Gastrocnemius medialis (tissue), 4 donors: ENCODE measurements around the gene NEDD4L. TPM values are rescaled to one million over a fixed set of nuclear protein-coding genes. Genes with fewer than 3 reads are reported as not detected.
A peak's percentile ranks its signal among the peaks of the same experiment; 100 is the strongest.

Experiments
- ATAC-seq, 2 donors: fragments of 150-250 bp; one replicate each; pipeline ENCODE4 v1.9.1; 2016
- DNase-seq, 2 donors: peaks; one replicate each; pipeline ENCODE4 v3.0.0-alpha.2; 2019
- H3K27ac ChIP-seq, 4 donors: fragments of 200-600 bp; sonication (generic); 1 replicate in 1 of 4; 2 replicates in 3 of 4; pipeline ENCODE4 v1.5.1; 2016 to 2018; ENCODE audit warnings: mild to moderate bottlenecking in 2 of 4, moderate library complexity in 1 of 4
- H3K27me3 ChIP-seq, 3 donors: fragments of 200-600 bp; sonication (generic) in 2 of 3; 1 replicate in 1 of 3; 2 replicates in 2 of 3; pipeline versions ENCODE4 v1.5.1 to v1.6.0; 2016 to 2019; ENCODE audit warnings: mild to moderate bottlenecking in 1 of 3, moderate library complexity in 1 of 3
- H3K36me3 ChIP-seq, 2 donors: fragments of 200-600 bp; sonication (generic) in 1 of 2; one replicate each; pipeline ENCODE4 v1.5.1; 2017 to 2018
- H3K4me1 ChIP-seq, 2 donors: fragments of 200-600 bp; sonication (generic) in 1 of 2; one replicate each; pipeline ENCODE4 v1.5.1; 2016 to 2017; ENCODE audit warnings: mild to moderate bottlenecking in 2 of 2
- H3K4me3 ChIP-seq, 4 donors: fragments of 200-600 bp; sonication (generic) in 3 of 4; 1 replicate in 1 of 4; 2 replicates in 3 of 4; pipeline ENCODE4 v1.5.1; 2016 to 2019; ENCODE audit warnings: mild to moderate bottlenecking in 2 of 4
- H3K9me3 ChIP-seq, 3 donors: fragments of 200-600 bp; sonication (generic) in 2 of 3; 1 replicate in 1 of 3; 2 replicates in 2 of 3; pipeline ENCODE4 v1.5.1; 2016 to 2019
- CTCF ChIP-seq, 5 experiments: fragments of 450-650 bp in 3 of 5; fragments of 200-600 bp in 2 of 5; sonication (generic) in 2 of 5; IDR thresholded peaks in 4 of 5; conservative IDR thresholded peaks in 1 of 5; 1 replicate in 4 of 5; 2 replicates in 1 of 5; pipeline ENCODE4 v1.5.1; 2016 to 2019; ENCODE audit warnings: antibody characterized with exemption in 5 of 5, mild to moderate bottlenecking in 3 of 5, moderate library complexity in 3 of 5
- POLR2A ChIP-seq, 2 donors: fragments of 450-650 bp; IDR thresholded peaks; one replicate each; pipeline ENCODE4 v1.6.1; 2017; ENCODE audit warnings: antibody characterized with exemption in 2 of 2, mild to moderate bottlenecking in 2 of 2, moderate library complexity in 2 of 2
- in situ Hi-C, 4 donors: fragments of 200-750 bp; cut with MboI; loops; one replicate each; pipeline versions ENCODE4 v1.15.0 to v1.8.0; 2017; ENCODE audit warnings: low sequenced_read_pairs in 4 of 4
- intact Hi-C: fragments of 100-400 bp; cut with DNase I; formaldehyde crosslinking; loops from one replicate; pipeline ENCODE4 v1.15.1; 2023; ENCODE audit warnings: low total_unique reads
- total RNA-seq, 4 donors: library from RNA; depleted of rRNA; stranded (reverse); fragments of >200 nt; gene quantifications; one replicate each; pipeline versions ENCODE4 v1.1.0 to v1.2.3, GENCODE V29; 2016

The NEDD4L gene
- total RNA-seq, 4 donors from 2014 or later: 27.4 to 81.5 (median 51.5) TPM

GRCh38 chr18:58044370-58045241 is 580 bp downstream of the NEDD4L start:
- ATAC-seq (peak; percentile 60 to 61), DNase-seq (peak in 1 of 2 donors; percentile 9)
- no peaks in the 10 kb centered on the region for H3K9me3 ChIP-seq
- H3K4me1 ChIP-seq: peaks cover 0 to 16% of the 10 kb centered on the region in 2 donors
- in situ Hi-C loops: loop anchor here in 2 of 4 donors (5.0 to 25.0 kb wide), 3 partner anchors 73 to 293 kb away; no protein-coding TSS in a partner anchor
- H3K27ac ChIP-seq: peak overlapping the region in 1 of 4 donors; percentile 27
- peak overlapping the region; percentile 61 to 76 (median 67) for H3K4me3 ChIP-seq
- intact Hi-C loops: loop anchor here (5.0 to 10.0 kb wide), 3 partner anchors 278 to 450 kb away; no protein-coding TSS in a partner anchor
- TF ChIP-seq CTCF (IDR thresholded peaks at IDR 0.05 in 4 of 5, conservative IDR thresholded peaks at IDR 0.05 in 1 of 5) (no peak), POLR2A (IDR thresholded peaks at IDR 0.05) (no peak)
- peaks cover 0 to 4% (median 0%) of the 10 kb centered on the region in 3 donors for H3K27me3 ChIP-seq
- H3K36me3 ChIP-seq: no peaks in the 10 kb centered on the region

DNA sequence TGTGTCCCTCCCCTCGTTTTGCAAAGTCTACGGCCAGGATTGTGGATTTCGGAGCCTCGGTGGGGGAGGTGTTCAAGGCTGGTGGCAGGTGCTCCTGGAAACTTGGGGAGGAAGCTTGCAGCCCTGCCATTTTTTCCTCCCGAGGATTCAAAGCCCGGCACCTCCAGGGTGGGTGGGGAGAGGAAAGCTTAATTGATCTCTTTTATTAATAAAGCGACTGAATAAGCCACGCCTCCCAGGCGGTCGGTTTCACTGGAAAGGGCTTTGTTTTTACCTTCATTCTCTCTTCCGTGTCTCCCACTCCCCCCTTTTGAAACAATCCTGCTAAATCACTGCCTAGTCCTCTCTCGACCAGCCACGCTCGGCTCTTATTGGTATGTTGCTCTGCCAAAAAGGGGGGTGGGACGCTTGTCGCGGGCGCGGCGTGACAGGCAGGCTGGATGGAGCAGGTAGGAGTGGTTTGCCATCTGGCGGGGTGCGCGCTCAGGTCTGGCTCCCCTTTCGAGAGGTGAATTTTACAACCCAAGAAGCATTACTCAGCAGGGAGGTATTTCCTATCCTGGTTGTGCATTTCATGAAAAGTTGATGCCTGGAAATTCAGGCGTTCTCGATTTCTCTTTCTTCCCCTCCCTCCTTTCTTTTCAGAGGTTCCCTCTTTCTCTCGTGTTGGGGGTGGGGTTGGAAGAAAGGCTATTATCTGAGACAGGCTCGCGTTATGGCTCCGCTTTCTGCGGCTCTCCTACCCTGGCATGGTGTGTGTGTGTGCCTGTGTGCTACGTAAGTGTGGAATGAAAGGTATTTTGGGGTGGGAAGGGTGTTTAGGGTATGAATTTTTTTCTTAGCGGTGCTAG is 1.4 kb downstream of the NEDD4L start:
- Histone ChIP-seq H3K27me3 (peaks cover 0 to 4% (median 0%) of the 10 kb centered on the region in 3 donors), H3K4me3 (peak overlapping the region; percentile 61 to 76 (median 67)), H3K4me1 (peaks cover 0 to 16% of the 10 kb centered on the region in 2 donors), H3K36me3 (no peaks in the 10 kb centered on the region), H3K9me3 (no peaks in the 10 kb centered on the region), H3K27ac (peak overlapping the region in 1 of 4 donors; percentile 27)
- in situ Hi-C loops: loop anchor here in 1 of 4 donors (10.0 to 25.0 kb wide), 2 partner anchors 79 to 292 kb away; no protein-coding TSS in a partner anchor
- ATAC-seq (no peak), DNase-seq (no peak)
- intact Hi-C loops: loop anchor here (10.0 kb wide), 1 partner anchor 449 kb away; no protein-coding TSS in a partner anchor
- no peak for TF ChIP-seq POLR2A (IDR thresholded peaks at IDR 0.05)
- TF ChIP-seq CTCF (IDR thresholded peaks at IDR 0.05 in 4 of 5, conservative IDR thresholded peaks at IDR 0.05 in 1 of 5): no peak

GRCh38 chr18:58046093-58046793 is 2.2 kb downstream of the NEDD4L start:
- in situ Hi-C loops (loop anchor here in 1 of 4 donors (10.0 to 25.0 kb wide), 2 partner anchors 79 to 291 kb away; no protein-coding TSS in a partner anchor), intact Hi-C loops (loop anchor here (10.0 kb wide), 1 partner anchor 449 kb away; no protein-coding TSS in a partner anchor)
- Histone ChIP-seq H3K27ac (no peak overlapping the region), H3K27me3 (peaks cover 0 to 4% (median 0%) of the 10 kb centered on the region in 3 donors), H3K4me3 (peak overlapping the region in 1 of 4 donors; percentile 68), H3K9me3 (no peaks in the 10 kb centered on the region), H3K4me1 (peaks cover 0 to 16% of the 10 kb centered on the region in 2 donors), H3K36me3 (no peaks in the 10 kb centered on the region)
- ATAC-seq (no peak), DNase-seq (no peak)
- TF ChIP-seq CTCF (IDR thresholded peaks at IDR 0.05 in 4 of 5, conservative IDR thresholded peaks at IDR 0.05 in 1 of 5) (no peak), POLR2A (IDR thresholded peaks at IDR 0.05) (no peak)
